PC-3 (cell line): ENCODE data around the gene PLCB2. TPM values are rescaled to one million over a fixed set of nuclear protein-coding genes. Genes with fewer than 3 reads are reported as not detected.
A peak's percentile ranks its signal among the peaks of the same experiment; 100 is the strongest.

Source experiments
- ATAC-seq: fragments of 200-7000 bp; cut with Tn5 transposase; 2 replicates; pipeline ENCODE4 v1.9.1; 2020; ENCODE audit warnings: mild to moderate bottlenecking, moderate library complexity
- BruUV-seq: library from RNA; stranded (reverse); fragments of 400-500 nt; replicated peaks from 2 replicates; lab custom pipeline; 2021; lab: Mats Ljungman, UMichigan
- CTCF ChIA-PET: fragments of 300-600 bp; sonication (Branson Sonifier 250); formaldehyde crosslinking; loops from one replicate; lab custom pipeline; 2022; ENCODE audit warnings: antibody characterized with exemption; lab: Charles Lee
- POLR2A ChIA-PET: fragments of 300-600 bp; sonication (Branson Sonifier 250); formaldehyde crosslinking; loops from one replicate; lab custom pipeline; 2022; ENCODE audit warnings: antibody characterized with exemption; ENCODE audit not compliant: unreplicated experiment; lab: Charles Lee
- DNase-seq: peaks from one replicate; pipeline ENCODE4 v3.0.0-alpha.2; 2015
- H2AFZ ChIP-seq: fragments of 300-600 bp; sonication (generic); 2 replicates; pipeline ENCODE4 v1.6.0; 2016; ENCODE audit warnings: antibody characterized with exemption, low read length
- H3F3A ChIP-seq: fragments of 300-600 bp; sonication (generic); one replicate; pipeline ENCODE4 v1.6.0; 2017; ENCODE audit warnings: antibody characterized with exemption, low read length, control low read depth, mild to moderate bottlenecking; ENCODE audit not compliant: unreplicated experiment
- H3K27ac ChIP-seq: fragments of 300-600 bp; sonication (generic); 2 replicates; pipeline ENCODE4 v1.5.1; 2016; ENCODE audit warnings: mild to moderate bottlenecking, low read length
- H3K27me3 ChIP-seq: fragments of 300-600 bp; sonication (generic); 2 replicates; pipeline ENCODE4 v1.6.1; 2016; ENCODE audit warnings: low read length, mixed read lengths
- H3K36me3 ChIP-seq: fragments of 300-600 bp; sonication (generic); 2 replicates; pipeline ENCODE4 v1.6.1; 2016; ENCODE audit warnings: low read depth, mixed run types, low read length, mixed read lengths
- H3K4me1 ChIP-seq: fragments of 300-600 bp; sonication (generic); 2 replicates; pipeline ENCODE4 v1.5.1; 2016; ENCODE audit warnings: low read length; ENCODE audit not compliant: insufficient read depth
- H3K4me2 ChIP-seq: fragments of 300-600 bp; sonication (generic); 2 replicates; pipeline ENCODE4 v1.6.0; 2016; ENCODE audit warnings: low read length
- H3K4me3 ChIP-seq: fragments of 300-600 bp; sonication (generic); 2 replicates; pipeline ENCODE4 v1.5.1; 2016; ENCODE audit warnings: mild to moderate bottlenecking, low read length, mixed read lengths
- H3K79me2 ChIP-seq: fragments of 300-600 bp; sonication (generic); 2 replicates; pipeline ENCODE4 v1.6.1; 2017; ENCODE audit warnings: low read length, mixed read lengths
- H3K9ac ChIP-seq: fragments of 300-600 bp; sonication (generic); 2 replicates; pipeline ENCODE4 v1.6.0; 2016; ENCODE audit warnings: mild to moderate bottlenecking, low read length
- H3K9me2 ChIP-seq: fragments of 300-600 bp; sonication (generic); replicated peaks from 2 replicates; pipeline ENCODE4 v1.6.1; 2016; ENCODE audit warnings: mixed run types, low read length, mixed read lengths
- H3K9me3 ChIP-seq: fragments of 300-600 bp; sonication (generic); 2 replicates; pipeline ENCODE4 v1.6.1; 2016; ENCODE audit warnings: low read length, mixed read lengths
- H4K20me1 ChIP-seq: fragments of 300-600 bp; sonication (generic); 2 replicates; pipeline ENCODE4 v1.6.1; 2016; ENCODE audit warnings: low read length, mixed read lengths
- CTCF ChIP-seq: fragments of 300-600 bp; sonication (generic); conservative IDR thresholded peaks from 2 replicates; pipeline ENCODE4 v1.5.1; 2017; ENCODE audit warnings: antibody characterized with exemption, low read depth, mild to moderate bottlenecking, low read length
- EZH2 ChIP-seq: fragments of 300-600 bp; sonication (generic); IDR thresholded peaks from one replicate; pipeline ENCODE4 v1.6.1; 2017; ENCODE audit warnings: antibody characterized with exemption, mild to moderate bottlenecking, low read length; ENCODE audit not compliant: unreplicated experiment
- EZH2phosphoT487 ChIP-seq: fragments of 300-600 bp; sonication (generic); IDR thresholded peaks from 2 replicates; pipeline ENCODE4 v1.6.1; 2018; ENCODE audit warnings: mild to moderate bottlenecking, antibody characterized with exemption, low read length, borderline replicate concordance
- intact Hi-C: fragments of 100-400 bp; cut with micrococcal nuclease; formaldehyde crosslinking; loops from 2 replicates; pipeline ENCODE4 v1.9.0; 2023
- total RNA-seq: library from RNA; depleted of rRNA; stranded (reverse); fragments of >200 nt; gene quantifications from 2 replicates; pipeline ENCODE4 v1.2.3, GENCODE V29; 2014

PLCB2 gene
- total RNA-seq, 1 experiment from 2014 or later: 3.2 TPM

- peaks cover 3% of the 10 kb centered on the region; the same call in 1 of the 2 replicates for H3K36me3 ChIP-seq
- peak; percentile 98 for DNase-seq
- peak; percentile 98 for ATAC-seq
- POLR2A ChIA-PET: interaction anchor here (0.6 kb wide), 1 partner anchor 12 kb away, joined by 3 read pairs; no protein-coding TSS in a partner anchor
- no peaks in the 10 kb centered on the region for H3K27me3 ChIP-seq
- no peaks in the 10 kb centered on the region for H4K20me1 ChIP-seq
- CTCF ChIA-PET: interaction anchor here (0.6 to 1.6 kb wide), 4 partner anchors 12 to 50 kb away, joined by 3 to 14 read pairs (median 9); partner anchors contain the start of gene PAK6
- intact Hi-C loops: loop anchor here (2.0 kb wide), 2 partner anchors 14 to 50 kb away; no protein-coding TSS in a partner anchor
- H3K4me1 ChIP-seq: peaks cover 21% of the 10 kb centered on the region
- no TSS peak for BruUV-seq
- H3K9ac ChIP-seq: peak overlapping the region; percentile 45
- H3K9me2 ChIP-seq: no peaks in the 10 kb centered on the region
- H3K4me3 ChIP-seq: peak overlapping the region; percentile 10; the same call in 1 of the 2 replicates
- H3K79me2 ChIP-seq: no peaks in the 10 kb centered on the region
- peak overlapping the region; percentile 14; the same call in 1 of the 2 replicates for H2AFZ ChIP-seq
- H3K4me2 ChIP-seq: peak overlapping the region; percentile 70
- no peaks in the 10 kb centered on the region for H3K9me3 ChIP-seq
- peak overlapping the region; percentile 80 for H3K27ac ChIP-seq
- no peak for TF ChIP-seq EZH2
- TF ChIP-seq CTCF: no peak
- no peak for TF ChIP-seq EZH2phosphoT487
- no peaks in the 10 kb centered on the region for H3F3A ChIP-seq
Observed at GRCh38 chr15:40266828-40267304, 40.9 kb downstream of the PLCB2 start.

GRCh38 chr15:40265875-40266274 is 41.9 kb downstream of the PLCB2 start:
- Histone ChIP-seq H2AFZ (no peak overlapping the region), H3K79me2 (no peaks in the 10 kb centered on the region), H3K9me3 (no peaks in the 10 kb centered on the region), H3K36me3 (peaks cover 3% of the 10 kb centered on the region; the same call in 1 of the 2 replicates), H3K4me1 (peaks cover 21% of the 10 kb centered on the region), H3K4me2 (peak overlapping the region; percentile 68; the same call in 1 of the 2 replicates), H4K20me1 (no peaks in the 10 kb centered on the region), H3F3A (no peaks in the 10 kb centered on the region), H3K4me3 (no peak overlapping the region), H3K9me2 (no peaks in the 10 kb centered on the region), H3K27ac (peak overlapping the region; percentile 80), H3K27me3 (no peaks in the 10 kb centered on the region), H3K9ac (no peak overlapping the region)
- intact Hi-C loops: loop anchor here (2.0 kb wide), 2 partner anchors 13 to 49 kb away; no protein-coding TSS in a partner anchor
- ChIA-PET POLR2A (no interaction called here), CTCF (no interaction called here)
- BruUV-seq: no TSS peak
- DNase-seq (no peak), ATAC-seq (no peak)
- TF ChIP-seq EZH2phosphoT487 (no peak), CTCF (no peak), EZH2 (no peak)

- Histone ChIP-seq H3K4me3 (no peak overlapping the region), H2AFZ (no peak overlapping the region), H3F3A (no peaks in the 10 kb centered on the region), H3K4me1 (peaks cover 21% of the 10 kb centered on the region), H3K9me3 (no peaks in the 10 kb centered on the region), H3K27ac (no peak overlapping the region), H3K79me2 (no peaks in the 10 kb centered on the region), H3K36me3 (peaks cover 3% of the 10 kb centered on the region; the same call in 1 of the 2 replicates), H3K27me3 (no peaks in the 10 kb centered on the region), H3K4me2 (no peak overlapping the region), H3K9me2 (no peaks in the 10 kb centered on the region), H3K9ac (no peak overlapping the region), H4K20me1 (no peaks in the 10 kb centered on the region)
- intact Hi-C loops: no loop called here
- ChIA-PET POLR2A (no interaction called here), CTCF (interaction anchor here (0.5 kb wide), 1 partner anchor 205 kb away, joined by 4 read pairs; no protein-coding TSS in a partner anchor)
- DNase-seq: no peak
- TF ChIP-seq EZH2phosphoT487: no peak
- no peak for TF ChIP-seq EZH2
- TF ChIP-seq CTCF: no peak
- ATAC-seq: no peak
- BruUV-seq: no TSS peak
Observed at GRCh38 chr15:40265355-40265754, 42.4 kb downstream of the PLCB2 start.
